B cell (primary cell): ENCODE data around the gene FJX1. TPM values are rescaled to one million over a fixed set of nuclear protein-coding genes. Genes with fewer than 3 reads are reported as not detected.

Experiments
- ATAC-seq: fragments of 200-7000 bp; cut with Tn5 transposase; one replicate; pipeline ENCODE4 v1.10.0; 2021; ENCODE audit warnings: low read depth, mild to moderate bottlenecking, moderate number of reproducible peaks, moderate library complexity
- CTCF ChIA-PET: fragments of 350-600 bp; sonication (Branson Sonifier 250); formaldehyde crosslinking; loops from one replicate; lab custom pipeline; 2021; ENCODE audit warnings: antibody characterized with exemption, inconsistent platforms; lab: Charles Lee
- POLR2A ChIA-PET: fragments of 350-600 bp; sonication (Branson Sonifier 250); formaldehyde crosslinking; loops from one replicate; lab custom pipeline; 2021; ENCODE audit warnings: antibody characterized with exemption; lab: Charles Lee
- DNase-seq: peaks from one replicate; pipeline ENCODE4 v3.0.0; 2013
- H2AFZ ChIP-seq: 2 replicates; pipeline ENCODE4 v1.6.1; 2012; ENCODE audit warnings: mild to moderate bottlenecking, low read depth, low read length; ENCODE audit not compliant: insufficient read depth, poor library complexity, severe bottlenecking
- H3K27ac ChIP-seq, 2 donors: 1 replicate in 1 of 2; 2 replicates in 1 of 2; pipeline ENCODE4 v1.5.1; 2012 to 2013; ENCODE audit warnings: low read length in 2 of 2, mild to moderate bottlenecking in 2 of 2, moderate library complexity in 1 of 2
- H3K27me3 ChIP-seq, 4 experiments: fragments of 200-600 bp in 1 of 4; sonication (generic) in 1 of 4; replicated peaks in 1 of 4; 1 replicate in 2 of 4; 2 replicates in 2 of 4; pipeline versions ENCODE4 v1.6.1 to v1.7.0; 2013 to 2016; ENCODE audit warnings: low read length in 3 of 4, mild to moderate bottlenecking in 2 of 4, mixed read lengths in 1 of 4, moderate library complexity in 1 of 4; ENCODE audit not compliant: insufficient read depth in 4 of 4, control insufficient read depth in 3 of 4; ENCODE audit errors: control extremely low read depth in 1 of 4
- H3K36me3 ChIP-seq, 2 experiments: replicated peaks in 1 of 2; 1 replicate in 1 of 2; 2 replicates in 1 of 2; pipeline versions ENCODE4 v1.6.1 to v1.7.1; 2013; ENCODE audit warnings: low read length in 1 of 2; ENCODE audit not compliant: insufficient read depth in 2 of 2, control insufficient read depth in 1 of 2; ENCODE audit errors: control extremely low read depth in 1 of 2, extremely low read depth in 1 of 2
- H3K4me1 ChIP-seq, 2 donors: fragments of 200-600 bp in 1 of 2; sonication (generic) in 1 of 2; 1 replicate in 1 of 2; 2 replicates in 1 of 2; pipeline versions ENCODE4 v1.5.1 to v1.6.1; 2013 to 2017; ENCODE audit warnings: low read length in 2 of 2; ENCODE audit not compliant: control insufficient read depth in 2 of 2, insufficient read depth in 2 of 2
- H3K4me2 ChIP-seq: replicated peaks from 2 replicates; pipeline ENCODE3; 2012; ENCODE audit warnings: mild to moderate bottlenecking, low read depth, low read length; ENCODE audit not compliant: poor library complexity, severe bottlenecking
- H3K4me3 ChIP-seq, 5 experiments: fragments of 200-600 bp in 1 of 5; sonication (generic) in 1 of 5; 1 replicate in 3 of 5; 2 replicates in 2 of 5; pipeline versions ENCODE4 v1.5.1 to v1.7.0; 2011 to 2016; ENCODE audit warnings: low read length in 4 of 5, mild to moderate bottlenecking in 4 of 5, low read depth in 2 of 5, control low read depth in 1 of 5, moderate library complexity in 1 of 5; ENCODE audit not compliant: insufficient read depth in 1 of 5; ENCODE audit errors: control extremely low read depth in 1 of 5, extremely low read depth in 1 of 5
- H3K79me2 ChIP-seq: fragments of 200-600 bp; sonication (generic); one replicate; pipeline ENCODE4 v1.6.0; 2016; ENCODE audit warnings: low read length; ENCODE audit not compliant: control insufficient read depth, insufficient read depth
- H3K9ac ChIP-seq: fragments of 200-600 bp; sonication (generic); 2 replicates; pipeline ENCODE4 v1.6.1; 2017; ENCODE audit warnings: mild to moderate bottlenecking, low read length, moderate library complexity
- H3K9me3 ChIP-seq, 3 donors: one replicate each; pipeline versions ENCODE4 v1.6.1 to v1.7.1; 2013; ENCODE audit warnings: low read length in 2 of 3; ENCODE audit not compliant: control insufficient read depth in 2 of 3, insufficient read depth in 1 of 3; ENCODE audit errors: control extremely low read depth in 1 of 3
- H4K20me1 ChIP-seq: 2 replicates; pipeline ENCODE4 v1.6.0; 2012; ENCODE audit warnings: mild to moderate bottlenecking, low read length; ENCODE audit not compliant: insufficient read depth, control insufficient read depth, poor library complexity, severe bottlenecking
- H3K27ac Mint-ChIP-seq: one replicate; pipeline ENCODE4 v1.8.0; 2021; ENCODE audit warnings: mixed read lengths
- H3K27me3 Mint-ChIP-seq: one replicate; pipeline ENCODE4 v1.8.0; 2021; ENCODE audit warnings: mixed read lengths
- H3K4me1 Mint-ChIP-seq: one replicate; pipeline ENCODE4 v1.8.0; 2021; ENCODE audit warnings: mixed read lengths
- H3K4me3 Mint-ChIP-seq: one replicate; pipeline ENCODE4 v1.8.0; 2021; ENCODE audit warnings: mixed read lengths
- H3K9me3 Mint-ChIP-seq: one replicate; pipeline ENCODE4 v1.8.0; 2022; ENCODE audit warnings: mixed read lengths; ENCODE audit not compliant: insufficient read depth
- EZH2 ChIP-seq: IDR thresholded peaks from 2 replicates; pipeline ENCODE4 v1.6.1; 2012; ENCODE audit warnings: borderline replicate concordance, low read depth, mild to moderate bottlenecking, moderate library complexity, low read length; ENCODE audit not compliant: insufficient read depth, poor library complexity, severe bottlenecking
- WGBS: methylation state at CpG from one replicate; pipeline ENCODE4 v1.1.5; 2013; ENCODE audit warnings: missing lambda C conversion rate; ENCODE audit not compliant: insufficient coverage; 5-methylcytosine and 5-hydroxymethylcytosine counted together
- intact Hi-C: fragments of 100-400 bp; cut with micrococcal nuclease; formaldehyde crosslinking; loops from one replicate; pipeline ENCODE4 v1.10.0; 2022
- polyA plus RNA-seq: library from polyadenylated mRNA; depleted of rRNA; stranded (reverse); fragments of >200 nt; gene quantifications from 2 replicates; pipeline ENCODE4 v1.2.3, GENCODE V29; 2012
- total RNA-seq, 2 donors: library from RNA; stranded (reverse); fragments of 120-200 nt in 1 of 2; gene quantifications; 1 replicate in 1 of 2; 2 replicates in 1 of 2; pipeline versions ENCODE4 v1.2.3 to v1.2.4, GENCODE V29; 2013 to 2022
- TF ChIP-seq, protein P1 (sequence below): fragments of 200-600 bp; IDR thresholded peaks from one replicate; pipeline ENCODE4 v1.8.0; 2022; ENCODE audit warnings: antibody characterized with exemption, mild to moderate bottlenecking

Gene FJX1
- total and polyA plus RNA-seq, 2 donors (not counting 1 experiment from before 2014, with no cell fraction given) = 0.03 TPM; not detected in 1

DNA sequence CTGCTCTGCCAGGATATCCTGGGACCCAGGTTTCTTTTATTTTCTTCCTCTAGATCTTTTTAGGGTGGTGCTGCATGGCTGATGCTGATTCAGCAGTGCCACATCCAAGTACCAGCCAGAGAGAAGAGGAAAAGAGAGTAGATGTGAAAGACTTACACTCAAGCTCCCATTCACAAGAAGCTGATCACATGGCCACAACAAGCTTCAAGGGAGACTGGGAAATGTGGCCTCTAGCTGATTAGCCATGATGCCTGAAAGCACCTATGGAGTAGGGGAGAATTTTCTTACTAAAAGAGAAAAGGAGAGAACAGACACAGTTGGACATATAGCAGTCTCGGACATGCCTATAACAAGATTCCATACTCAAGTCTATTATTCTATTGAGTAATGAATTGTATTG is 34.4 kb upstream of the FJX1 start:
- no peak for TF ChIP-seq EZH2
- TF ChIP-seq, protein P1, sequence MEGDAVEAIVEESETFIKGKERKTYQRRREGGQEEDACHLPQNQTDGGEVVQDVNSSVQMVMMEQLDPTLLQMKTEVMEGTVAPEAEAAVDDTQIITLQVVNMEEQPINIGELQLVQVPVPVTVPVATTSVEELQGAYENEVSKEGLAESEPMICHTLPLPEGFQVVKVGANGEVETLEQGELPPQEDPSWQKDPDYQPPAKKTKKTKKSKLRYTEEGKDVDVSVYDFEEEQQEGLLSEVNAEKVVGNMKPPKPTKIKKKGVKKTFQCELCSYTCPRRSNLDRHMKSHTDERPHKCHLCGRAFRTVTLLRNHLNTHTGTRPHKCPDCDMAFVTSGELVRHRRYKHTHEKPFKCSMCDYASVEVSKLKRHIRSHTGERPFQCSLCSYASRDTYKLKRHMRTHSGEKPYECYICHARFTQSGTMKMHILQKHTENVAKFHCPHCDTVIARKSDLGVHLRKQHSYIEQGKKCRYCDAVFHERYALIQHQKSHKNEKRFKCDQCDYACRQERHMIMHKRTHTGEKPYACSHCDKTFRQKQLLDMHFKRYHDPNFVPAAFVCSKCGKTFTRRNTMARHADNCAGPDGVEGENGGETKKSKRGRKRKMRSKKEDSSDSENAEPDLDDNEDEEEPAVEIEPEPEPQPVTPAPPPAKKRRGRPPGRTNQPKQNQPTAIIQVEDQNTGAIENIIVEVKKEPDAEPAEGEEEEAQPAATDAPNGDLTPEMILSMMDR = no peak
- Histone ChIP-seq H3K4me1 (no peaks in the 10 kb centered on the region), H3K9ac (no peak overlapping the region), H2AFZ (no peak overlapping the region), H3K27ac (no peak overlapping the region), H3K9me3 (no peaks in the 10 kb centered on the region), H3K27me3 (peaks cover 0 to 6% (median 3%) of the 10 kb centered on the region in 4 experiments), H3K36me3 (no peaks in the 10 kb centered on the region), H3K4me3 (no peak overlapping the region), H3K79me2 (no peaks in the 10 kb centered on the region), H3K4me2 (no peak overlapping the region), H4K20me1 (no peaks in the 10 kb centered on the region)
- peaks cover 53% of the 10 kb centered on the region for H3K27me3 Mint-ChIP-seq
- no peaks in the 10 kb centered on the region for H3K4me1 Mint-ChIP-seq
- CTCF ChIA-PET = no interaction called here
- no peak overlapping the region for H3K4me3 Mint-ChIP-seq
- POLR2A ChIA-PET = no interaction called here
- DNase-seq = no peak
- H3K9me3 Mint-ChIP-seq = no peaks in the 10 kb centered on the region
- WGBS = no CpG with 5 or more reads among the region's 1 CpG
- H3K27ac Mint-ChIP-seq = no peak overlapping the region
- ATAC-seq = no peak
- intact Hi-C loops = no loop called here

DNA sequence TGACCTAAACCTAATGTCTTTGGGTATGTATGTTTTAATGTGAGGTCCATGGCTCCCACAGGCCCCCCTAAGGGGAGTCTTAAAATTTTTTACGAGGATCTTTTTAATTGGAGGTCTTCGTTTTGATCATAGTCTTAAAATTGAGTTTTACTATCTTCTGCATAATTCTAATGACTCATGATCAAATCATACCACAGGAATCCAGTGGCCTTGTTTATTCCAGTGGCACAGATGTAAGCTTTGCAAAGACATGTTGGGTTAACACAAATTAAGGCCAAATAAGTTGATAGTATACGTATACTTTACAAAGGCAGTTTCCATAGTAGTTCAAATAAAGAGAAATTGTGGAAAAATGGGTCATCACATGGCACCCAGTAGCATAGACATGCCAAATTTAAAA is 33.9 kb upstream of the FJX1 start:
- ATAC-seq = no peak
- intact Hi-C loops = no loop called here
- H3K27me3 Mint-ChIP-seq = peaks cover 53% of the 10 kb centered on the region
- Histone ChIP-seq H3K27me3 (peaks cover 0 to 6% (median 3%) of the 10 kb centered on the region in 4 experiments), H3K4me2 (no peak overlapping the region), H3K27ac (no peak overlapping the region), H3K9me3 (no peaks in the 10 kb centered on the region), H3K4me3 (no peak overlapping the region), H4K20me1 (no peaks in the 10 kb centered on the region), H3K79me2 (no peaks in the 10 kb centered on the region), H3K9ac (no peak overlapping the region), H2AFZ (no peak overlapping the region), H3K36me3 (no peaks in the 10 kb centered on the region), H3K4me1 (no peaks in the 10 kb centered on the region)
- H3K4me1 Mint-ChIP-seq = no peaks in the 10 kb centered on the region
- no peaks in the 10 kb centered on the region for H3K9me3 Mint-ChIP-seq
- ChIA-PET POLR2A (no interaction called here), CTCF (no interaction called here)
- TF ChIP-seq EZH2 = no peak
- TF ChIP-seq, protein P1 = no peak
- DNase-seq = no peak
- H3K4me3 Mint-ChIP-seq = no peak overlapping the region
- no peak overlapping the region for H3K27ac Mint-ChIP-seq
- WGBS = no CpG with 5 or more reads among the region's 3 CpGs
